Small intestine (tissue), 7 donors: Measurements from ENCODE around the gene DHRS2. TPM values are rescaled to one million over a fixed set of nuclear protein-coding genes. Genes with fewer than 3 reads are reported as not detected.
A peak's percentile ranks its signal among the peaks of the same experiment; 100 is the strongest.

Experiments used
- DNase-seq, 2 donors: peaks; one replicate each; pipeline versions ENCODE4 v3.0.0 to v3.0.0-alpha.2; 2013
- FAIRE-seq: peaks from 2 replicates; lab custom pipeline; 2012; peaks lifted over from hg19 to GRCh38; lab: Jason Lieb, UNC
- H3K27ac ChIP-seq, 3 donors: one replicate each; pipeline ENCODE4 v1.5.1; 2013; ENCODE audit warnings: low read length in 2 of 3, mild to moderate bottlenecking in 2 of 3, control low read depth in 1 of 3, inconsistent platforms in 1 of 3, low read depth in 1 of 3, moderate library complexity in 1 of 3
- H3K27me3 ChIP-seq, 3 donors: one replicate each; pipeline ENCODE4 v1.6.1; 2013; ENCODE audit warnings: low read length in 3 of 3, inconsistent platforms in 1 of 3; ENCODE audit not compliant: control insufficient read depth in 3 of 3, insufficient read depth in 3 of 3
- H3K36me3 ChIP-seq, 3 donors: one replicate each; pipeline ENCODE4 v1.6.1; 2013; ENCODE audit warnings: low read length in 3 of 3, inconsistent platforms in 1 of 3, low read depth in 1 of 3, mild to moderate bottlenecking in 1 of 3, moderate library complexity in 1 of 3; ENCODE audit not compliant: control insufficient read depth in 3 of 3, insufficient read depth in 2 of 3
- H3K4me1 ChIP-seq, 3 donors: one replicate each; pipeline ENCODE4 v1.6.1; 2013; ENCODE audit warnings: low read length in 2 of 3, inconsistent platforms in 1 of 3, low read depth in 1 of 3, mild to moderate bottlenecking in 1 of 3, moderate library complexity in 1 of 3; ENCODE audit not compliant: control insufficient read depth in 3 of 3, insufficient read depth in 2 of 3
- H3K4me3 ChIP-seq, 3 donors: one replicate each; pipeline ENCODE4 v1.5.1; 2013; ENCODE audit warnings: low read length in 3 of 3, control low read depth in 1 of 3, inconsistent platforms in 1 of 3, low read depth in 1 of 3, mild to moderate bottlenecking in 1 of 3, moderate library complexity in 1 of 3
- H3K9me3 ChIP-seq, 2 donors: one replicate each; pipeline ENCODE4 v1.6.1; 2013; ENCODE audit warnings: low read depth in 1 of 2, low read length in 1 of 2; ENCODE audit not compliant: control insufficient read depth in 2 of 2, insufficient read depth in 1 of 2
- WGBS, 3 donors: extraction: QIAGEN DNeasy Blood & Tissue Kit; methylation state at CpG; one replicate each; pipeline ENCODE4 v1.1.7; 2013; 5-methylcytosine and 5-hydroxymethylcytosine counted together
- polyA plus RNA-seq, 4 donors: library from polyadenylated mRNA; stranded (reverse) in 3 of 4; unstranded in 1 of 4; fragments of 200-250 nt in 3 of 4; fragments of 120-200 nt in 1 of 4; gene quantifications; one replicate each; pipeline versions ENCODE4 v1.2.1 to v1.2.3, GENCODE V29; 2013
- donor health status: healthy with polysubstance abuse.
- donor health status: control.
- donor health status: control.
- donor health status: Bipolar disorder and iron deficiency.
- donor health status: healthy.

DHRS2 gene
- polyA plus RNA-seq, 4 donors: 0.81 to 1.1 TPM; not detected in 2

DNA sequence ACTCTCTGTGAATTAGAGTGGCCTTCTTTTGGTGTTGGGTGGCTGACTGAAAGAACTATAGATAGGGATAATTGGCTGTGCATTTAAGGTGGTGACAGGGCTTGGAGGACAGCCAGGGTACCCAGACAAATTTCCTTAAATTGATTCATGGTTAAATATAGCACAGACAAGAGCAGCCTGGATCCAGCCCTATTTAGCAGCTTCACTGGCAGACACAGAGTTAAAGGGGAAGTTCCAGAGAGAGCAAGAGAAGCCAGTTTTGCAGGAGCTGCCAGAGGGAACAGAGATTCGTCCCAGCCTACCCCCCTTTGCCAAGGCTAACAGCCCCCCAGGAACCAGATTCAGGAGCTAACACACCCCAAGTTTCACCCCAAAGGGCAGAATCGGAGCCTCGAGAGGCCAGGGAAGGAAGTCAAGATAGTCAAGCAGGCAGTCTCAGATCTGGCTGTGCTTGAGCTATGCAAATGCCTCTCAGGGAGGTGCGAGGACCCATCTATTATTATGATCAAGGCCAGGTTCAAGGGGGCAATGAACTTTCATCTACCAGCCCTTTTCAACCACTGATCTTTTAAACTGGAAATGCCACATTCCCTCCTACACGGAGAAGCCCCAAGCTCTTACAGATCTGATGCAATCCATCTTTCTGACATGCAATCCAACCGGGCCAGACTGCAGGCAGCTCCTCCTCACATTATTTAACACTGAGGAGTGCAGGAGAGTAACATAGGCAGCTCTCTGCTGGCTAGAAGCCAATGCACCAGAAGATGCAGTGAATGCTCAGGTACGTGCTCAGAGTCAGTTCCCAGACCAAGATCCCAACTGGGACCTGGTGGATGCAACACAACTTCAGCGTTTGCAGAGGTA, 58.2 kb downstream of the DHRS2 start:
- peaks cover 0 to 9% of the 10 kb centered on the region in 2 donors for H3K9me3 ChIP-seq
- H3K27me3 ChIP-seq: peaks cover 0 to 2% (median 0%) of the 10 kb centered on the region in 3 donors
- FAIRE-seq (no peak), DNase-seq (peak in 1 of 2 donors; percentile 63)
- H3K4me3 ChIP-seq: no peak overlapping the region
- peaks cover 0 to 25% (median 3%) of the 10 kb centered on the region in 3 donors for H3K4me1 ChIP-seq
- H3K36me3 ChIP-seq: no peaks in the 10 kb centered on the region
- H3K27ac ChIP-seq: no peak overlapping the region
- 6 to 11% (median 8%) methylated on average over 8 of the region's 8 CpGs for WGBS, 3 donors

Other genes starting within 250 kb of the DHRS2 start
- gene MYH6, start 228.1 kb upstream of the DHRS2 start, polyA plus RNA-seq: 10 to 100 TPM in 1 of 4 donors, 1 to 10 TPM in 1, under 1 TPM in 2; 0.01 to 52.1 (median 1.1) TPM
- 1 to 10 TPM in 3 of 4 donors, under 1 TPM in 1; 0.37 to 8.6 (median 2.6) TPM for gene MYH7, start 200.7 kb upstream of the DHRS2 start, polyA plus RNA-seq
- gene NGDN, start 166.7 kb upstream of the DHRS2 start, polyA plus RNA-seq: 10 to 100 TPM; 38.2 to 48.1 (median 45.2) TPM
- gene ZFHX2, start 84.6 kb upstream of the DHRS2 start, polyA plus RNA-seq: 1 to 10 TPM in 1 of 4 donors, under 1 TPM in 1, not detected in 2; 0.55 to 2.2 TPM
- gene THTPA, start 80.1 kb upstream of the DHRS2 start, polyA plus RNA-seq: 10 to 100 TPM in 3 of 4 donors, 1 to 10 TPM in 1; 9.7 to 26.7 (median 15.5) TPM
- gene AP1G2, start 68.6 kb upstream of the DHRS2 start, polyA plus RNA-seq: 100 to 1,000 TPM in 3 of 4 donors, 10 to 100 TPM in 1; 80.4 to 376 (median 181) TPM
- gene JPH4, start 57.6 kb upstream of the DHRS2 start, polyA plus RNA-seq: 1 to 10 TPM in 2 of 4 donors, under 1 TPM in 1, not detected in 1; 0.43 to 4.0 (median 1.1) TPM